GM12891 (cell line): ENCODE measurements around the gene DENND1A.

Source experiments
- DNase-seq: peaks from one replicate; pipeline ENCODE4 v3.0.0; 2011; ENCODE audit warnings: low spot score; ENCODE audit not compliant: insufficient read length
- FAIRE-seq: peaks from 2 replicates; lab custom pipeline; 2011; peaks lifted over from hg19 to GRCh38; lab: Jason Lieb, UNC
- PAX5 ChIP-seq: IDR thresholded peaks from 2 replicates; pipeline ENCODE4 v1.6.1; 2011; ENCODE audit warnings: low read length, moderate library complexity, mild to moderate bottlenecking; ENCODE audit not compliant: insufficient read depth, severe bottlenecking
- POLR2A ChIP-seq: IDR thresholded peaks from 2 replicates; pipeline ENCODE4 v1.6.1; 2011; ENCODE audit warnings: low read depth, low read length, control low read depth
- POLR2AphosphoS5 ChIP-seq: IDR thresholded peaks from 2 replicates; pipeline ENCODE4 v1.6.1; 2011; ENCODE audit warnings: low read depth, low read length, control low read depth
- POU2F2 ChIP-seq: IDR thresholded peaks from 2 replicates; pipeline ENCODE4 v1.6.1; 2011; ENCODE audit warnings: low read depth, mild to moderate bottlenecking, control low read depth, low read length, moderate library complexity
- SPI1 ChIP-seq: IDR thresholded peaks from 2 replicates; pipeline ENCODE4 v1.6.1; 2011; ENCODE audit warnings: low read depth, low read length, control low read depth
- TAF1 ChIP-seq: IDR thresholded peaks from 2 replicates; pipeline ENCODE4 v1.6.1; 2011; ENCODE audit warnings: low read depth, low read length, control low read depth

The DENND1A gene

DNA sequence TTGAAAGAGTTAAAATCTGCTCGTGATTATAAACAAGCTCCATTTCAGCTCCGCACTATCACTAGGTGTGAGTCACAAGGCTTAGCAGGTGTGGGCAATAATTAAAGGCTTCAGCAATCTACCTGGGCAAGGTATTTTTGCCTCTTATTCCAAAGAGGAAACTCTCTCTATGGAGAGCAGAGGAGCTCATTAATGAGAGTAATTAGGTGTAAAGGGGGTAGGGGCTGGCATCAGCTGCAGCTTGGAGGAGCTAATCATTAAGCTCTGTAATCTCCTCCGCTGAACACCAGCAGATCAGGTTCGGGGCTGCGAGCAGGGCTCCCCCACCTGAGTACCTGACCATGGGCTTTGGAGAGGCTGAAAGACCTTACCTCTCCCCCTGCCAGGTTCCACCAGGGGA, 444.7 kb downstream of the DENND1A start:
- no peak for TF ChIP-seq POLR2A
- TF ChIP-seq PAX5: no peak
- TF ChIP-seq POU2F2: no peak
- TF ChIP-seq TAF1: no peak
- TF ChIP-seq SPI1: no peak
- no peak for TF ChIP-seq POLR2AphosphoS5
- no peak for FAIRE-seq
- DNase-seq: no peak

DNA sequence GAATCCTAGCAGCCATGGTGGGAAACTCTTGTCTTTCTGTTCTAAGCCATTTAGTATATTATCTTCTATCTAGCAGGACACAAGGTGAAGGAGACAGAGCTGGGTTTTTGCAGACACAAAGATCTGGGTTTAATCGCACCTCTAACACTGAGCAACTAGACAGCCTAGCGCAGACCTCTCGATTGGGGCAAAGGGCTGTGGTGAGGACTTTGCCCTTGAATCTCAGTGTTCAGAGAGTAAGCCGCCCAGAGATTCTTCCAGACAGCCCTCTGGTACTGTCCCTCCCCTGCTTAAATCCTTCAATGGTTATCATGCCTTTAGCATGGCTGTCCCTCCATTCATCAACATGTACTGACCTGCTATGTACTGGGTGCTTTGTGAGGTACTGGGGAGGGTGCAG, 445.8 kb downstream of the DENND1A start:
- FAIRE-seq (no peak), DNase-seq (no peak)
- TF ChIP-seq PAX5: no peak
- TF ChIP-seq TAF1: no peak
- no peak for TF ChIP-seq POU2F2

DNA sequence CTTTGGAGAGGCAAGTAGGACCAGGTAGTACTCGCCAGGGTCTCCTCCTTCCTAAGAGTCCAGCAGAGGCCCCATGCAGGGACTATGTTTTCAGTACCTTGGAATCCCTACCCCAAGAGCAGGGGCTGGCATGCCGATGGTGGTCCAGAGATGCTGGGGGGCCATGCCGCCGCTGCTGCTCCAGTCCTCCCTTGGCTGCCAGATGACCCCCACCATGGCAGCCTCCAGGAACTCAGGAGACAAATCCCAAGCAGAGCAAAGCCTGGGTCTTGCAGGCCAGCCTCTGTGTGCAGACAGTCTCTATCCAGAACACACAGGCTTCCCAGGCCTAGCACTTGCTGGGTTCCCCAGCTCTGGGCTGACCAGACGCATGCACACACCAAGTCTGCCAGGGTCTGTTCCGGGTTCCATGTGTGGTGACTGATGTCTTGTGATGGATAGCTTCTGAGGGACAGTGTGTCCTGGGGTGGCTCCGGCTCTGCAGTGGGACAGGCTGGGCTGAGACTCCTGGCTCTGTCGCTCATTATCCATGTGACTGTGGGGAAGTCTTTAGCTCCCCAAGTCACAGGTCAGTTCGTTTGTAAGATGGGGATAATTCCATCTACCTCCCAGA, 446.6 kb downstream of the DENND1A start:
- DNase-seq (no peak), FAIRE-seq (no peak)
- TF ChIP-seq SPI1 (no peak), POU2F2 (no peak), POLR2A (no peak), PAX5 (no peak), TAF1 (no peak)

DNA sequence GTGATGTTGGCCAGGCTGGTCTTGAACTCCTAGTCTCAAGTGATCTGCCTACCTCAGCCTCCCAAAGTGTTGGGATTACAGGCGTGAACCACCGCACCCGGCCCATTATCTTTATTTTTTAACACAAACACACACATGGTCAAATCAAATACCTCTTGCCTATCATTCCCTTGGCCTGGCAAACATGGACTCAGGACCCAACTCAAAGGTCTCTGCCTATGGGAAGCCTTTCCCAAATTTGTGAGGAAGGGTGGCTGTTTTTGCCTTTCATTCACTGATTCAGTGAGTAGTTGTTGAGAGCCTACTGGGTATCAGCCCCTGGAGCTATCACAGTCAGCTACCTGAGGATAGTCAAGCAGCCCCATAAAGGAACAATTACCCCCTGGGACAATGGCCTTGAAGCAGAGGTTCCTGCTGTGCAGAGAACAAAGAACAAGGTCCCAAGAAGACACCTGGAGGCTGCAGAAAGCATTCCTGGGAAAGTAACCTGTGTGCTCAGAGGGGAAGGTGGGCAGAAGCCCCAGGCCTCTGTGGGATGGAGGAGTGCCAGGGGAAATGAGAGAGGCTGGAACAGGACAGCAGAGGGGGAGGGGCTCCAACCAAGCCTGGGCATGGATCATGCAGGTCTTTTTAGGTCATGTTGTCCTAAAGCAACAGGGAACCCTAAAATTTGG, 447.5 kb downstream of the DENND1A start:
- TF ChIP-seq PAX5 (no peak), TAF1 (no peak)
- FAIRE-seq (no peak), DNase-seq (no peak)

DNA sequence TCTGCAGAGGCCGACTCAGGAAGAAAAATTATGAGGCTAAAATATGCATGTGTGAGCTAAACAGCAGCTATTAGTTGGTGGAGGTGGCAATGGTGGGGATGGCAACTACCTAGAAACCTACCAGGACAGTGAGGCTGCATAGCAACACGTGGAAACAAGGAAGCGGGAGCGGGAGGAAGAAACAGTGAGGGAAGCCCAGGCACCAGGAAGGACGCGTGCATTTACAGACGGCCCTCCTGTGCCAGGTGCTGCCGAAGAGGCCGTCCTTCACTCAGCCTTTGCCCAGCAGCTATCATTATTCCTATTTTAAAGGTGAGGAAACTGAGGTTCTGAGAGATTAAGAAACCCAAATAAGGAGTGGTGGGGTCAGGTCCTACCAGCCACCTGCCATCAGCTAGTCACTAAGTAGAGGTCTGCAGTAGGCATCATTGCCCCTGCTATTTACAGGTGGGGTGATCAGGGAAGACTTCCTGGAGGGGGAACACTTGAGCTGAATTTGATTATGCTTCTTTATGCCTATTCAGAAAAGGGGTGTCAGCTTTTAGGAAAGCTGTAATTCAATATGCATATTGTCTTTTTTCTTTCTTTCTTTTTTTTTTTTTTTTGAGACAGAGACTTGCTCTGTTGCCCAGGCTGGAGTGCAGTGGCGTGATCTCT, 448.6 kb downstream of the DENND1A start:
- no peak for TF ChIP-seq PAX5
- no peak for TF ChIP-seq POLR2AphosphoS5
- no peak for TF ChIP-seq SPI1
- TF ChIP-seq TAF1: no peak
- no peak for TF ChIP-seq POLR2A
- no peak for TF ChIP-seq POU2F2
- DNase-seq: no peak
- no peak for FAIRE-seq

DNA sequence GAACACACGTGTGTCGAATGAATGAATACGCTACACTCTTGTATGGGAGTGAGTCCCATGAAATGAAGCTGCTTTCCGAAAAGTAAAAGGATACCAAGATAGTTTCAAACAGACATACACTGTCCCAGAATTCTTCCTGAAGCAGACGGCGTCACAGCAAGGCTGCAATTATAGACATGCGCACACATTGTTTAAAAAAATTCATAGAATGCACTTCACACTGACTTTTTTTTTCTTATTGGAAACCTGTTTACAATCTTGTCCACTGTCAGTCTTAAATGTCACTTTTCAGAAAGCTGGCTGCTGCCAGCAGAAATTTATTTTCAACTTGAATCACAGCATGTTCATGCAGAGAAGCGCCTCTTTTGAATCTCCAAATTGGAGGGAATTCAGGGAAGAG, 449.1 kb downstream of the DENND1A start:
- TF ChIP-seq POU2F2: no peak
- TF ChIP-seq PAX5: no peak
- no peak for TF ChIP-seq TAF1
- no peak for TF ChIP-seq POLR2A
- TF ChIP-seq SPI1: no peak
- FAIRE-seq: no peak
- DNase-seq: no peak

DNA sequence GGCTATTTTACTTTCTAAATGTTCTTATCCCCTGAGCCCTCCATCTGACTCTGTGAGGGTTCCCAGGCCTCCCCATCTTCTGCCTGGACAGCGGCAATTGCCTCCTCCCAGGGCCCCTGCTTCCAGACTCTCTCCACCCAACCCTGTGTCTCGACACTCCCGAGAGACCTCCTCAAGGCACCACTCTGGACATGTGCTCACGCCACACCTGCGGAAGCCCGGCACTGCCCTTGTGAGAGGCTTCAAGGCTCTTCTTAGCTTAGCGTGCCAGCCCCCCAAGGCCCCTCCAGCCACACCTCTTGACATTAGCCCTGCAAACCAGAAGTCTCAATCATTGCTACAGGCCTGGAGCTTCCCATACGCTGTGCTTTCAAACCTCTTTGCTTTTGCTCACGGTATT, 449.8 kb downstream of the DENND1A start:
- no peak for TF ChIP-seq PAX5
- no peak for TF ChIP-seq POU2F2
- TF ChIP-seq POLR2AphosphoS5: no peak
- no peak for TF ChIP-seq TAF1
- TF ChIP-seq POLR2A: no peak
- no peak for TF ChIP-seq SPI1
- DNase-seq: no peak
- no peak for FAIRE-seq

DNA sequence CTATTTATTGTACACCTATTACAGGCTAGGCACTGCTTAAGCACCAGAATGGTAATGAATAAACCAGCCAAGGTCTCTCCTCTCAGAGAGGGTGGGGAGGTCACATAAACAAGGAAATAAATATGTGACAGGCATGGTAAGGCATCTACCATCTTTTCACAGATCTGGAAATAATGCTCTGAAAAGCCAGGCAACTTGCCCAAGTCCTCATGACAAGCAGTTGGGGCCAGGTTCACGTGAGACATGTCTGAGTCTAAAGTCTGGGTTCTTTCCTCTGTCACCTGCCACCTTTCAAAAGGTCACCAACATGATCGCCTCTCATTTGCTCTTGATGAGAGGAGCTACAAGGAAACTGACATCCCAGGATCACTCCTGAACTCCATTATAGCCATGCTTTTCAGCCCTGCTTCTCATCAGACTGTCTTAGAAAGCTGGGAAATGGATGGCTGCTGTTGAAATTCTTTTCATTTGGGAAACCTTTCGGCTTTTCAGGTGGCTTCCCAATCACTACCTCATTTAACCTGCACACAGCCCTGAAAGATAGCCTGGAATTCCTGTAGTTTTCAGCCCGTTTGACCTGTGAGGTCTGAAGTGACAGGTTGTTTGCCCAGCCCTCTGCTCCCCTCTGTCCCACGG, 450.8 kb downstream of the DENND1A start:
- no peak for DNase-seq
- no peak for TF ChIP-seq POLR2AphosphoS5
- no peak for TF ChIP-seq POU2F2
- no peak for TF ChIP-seq POLR2A
- no peak for TF ChIP-seq TAF1
- TF ChIP-seq SPI1: no peak
- no peak for TF ChIP-seq PAX5
- FAIRE-seq: no peak

DNA sequence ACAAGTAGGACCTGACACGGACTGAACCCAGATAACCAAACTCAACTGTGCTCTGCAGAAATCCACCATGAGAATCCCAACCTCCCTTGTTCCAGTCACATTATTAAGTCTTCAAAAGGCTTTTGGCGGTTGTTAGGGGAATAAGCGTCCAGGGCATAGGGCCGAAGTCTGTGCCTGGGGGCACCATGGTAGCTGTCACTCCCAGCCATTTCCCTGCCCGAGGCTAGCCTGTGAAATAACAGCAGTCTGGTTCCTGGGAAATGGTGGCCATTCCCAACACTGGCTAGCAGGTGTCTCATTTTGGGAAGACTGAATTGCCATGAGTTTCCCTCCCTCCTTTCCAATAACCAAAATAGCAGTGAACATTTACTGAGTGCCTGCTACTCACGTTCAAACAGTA, 451.8 kb downstream of the DENND1A start:
- DNase-seq: no peak
- TF ChIP-seq TAF1 (no peak), POU2F2 (no peak), SPI1 (no peak), POLR2AphosphoS5 (no peak), POLR2A (no peak), PAX5 (no peak)

DNA sequence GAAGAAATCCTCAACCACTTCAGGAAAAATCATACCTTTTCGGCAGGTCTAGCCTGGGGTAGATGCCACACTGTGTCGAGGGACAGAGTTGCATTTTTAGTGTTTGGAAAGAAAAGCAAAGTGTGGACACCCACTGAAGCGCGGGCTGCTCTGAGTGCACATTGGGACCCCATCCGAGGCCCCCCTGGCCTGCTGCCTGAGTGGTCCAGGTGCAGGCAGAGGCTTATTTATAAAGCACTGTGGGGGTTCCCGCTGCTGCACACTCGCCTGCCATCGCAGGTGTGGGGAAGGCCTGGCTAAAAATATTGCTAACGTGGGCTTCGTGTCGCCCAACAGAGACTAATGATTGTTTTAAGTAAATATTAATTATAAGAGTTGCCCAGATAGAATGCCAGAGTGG, 454.5 kb downstream of the DENND1A start:
- FAIRE-seq (no peak), DNase-seq (no peak)
- TF ChIP-seq SPI1: no peak
- no peak for TF ChIP-seq TAF1
- no peak for TF ChIP-seq PAX5
- TF ChIP-seq POLR2A: no peak
- TF ChIP-seq POLR2AphosphoS5: no peak
- TF ChIP-seq POU2F2: no peak

More for the DNA sequence above, 451.8 kb downstream of the DENND1A start:
- no peak for FAIRE-seq
